ENCODE measurements around the gene TACSTD2. TPM values are rescaled to one million over a fixed set of nuclear protein-coding genes. Genes with fewer than 3 reads are reported as not detected.

The TACSTD2 gene, protein sequence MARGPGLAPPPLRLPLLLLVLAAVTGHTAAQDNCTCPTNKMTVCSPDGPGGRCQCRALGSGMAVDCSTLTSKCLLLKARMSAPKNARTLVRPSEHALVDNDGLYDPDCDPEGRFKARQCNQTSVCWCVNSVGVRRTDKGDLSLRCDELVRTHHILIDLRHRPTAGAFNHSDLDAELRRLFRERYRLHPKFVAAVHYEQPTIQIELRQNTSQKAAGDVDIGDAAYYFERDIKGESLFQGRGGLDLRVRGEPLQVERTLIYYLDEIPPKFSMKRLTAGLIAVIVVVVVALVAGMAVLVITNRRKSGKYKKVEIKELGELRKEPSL
- total RNA-seq: 0.52 and 1.5 TPM in 2 replicates

DNA sequence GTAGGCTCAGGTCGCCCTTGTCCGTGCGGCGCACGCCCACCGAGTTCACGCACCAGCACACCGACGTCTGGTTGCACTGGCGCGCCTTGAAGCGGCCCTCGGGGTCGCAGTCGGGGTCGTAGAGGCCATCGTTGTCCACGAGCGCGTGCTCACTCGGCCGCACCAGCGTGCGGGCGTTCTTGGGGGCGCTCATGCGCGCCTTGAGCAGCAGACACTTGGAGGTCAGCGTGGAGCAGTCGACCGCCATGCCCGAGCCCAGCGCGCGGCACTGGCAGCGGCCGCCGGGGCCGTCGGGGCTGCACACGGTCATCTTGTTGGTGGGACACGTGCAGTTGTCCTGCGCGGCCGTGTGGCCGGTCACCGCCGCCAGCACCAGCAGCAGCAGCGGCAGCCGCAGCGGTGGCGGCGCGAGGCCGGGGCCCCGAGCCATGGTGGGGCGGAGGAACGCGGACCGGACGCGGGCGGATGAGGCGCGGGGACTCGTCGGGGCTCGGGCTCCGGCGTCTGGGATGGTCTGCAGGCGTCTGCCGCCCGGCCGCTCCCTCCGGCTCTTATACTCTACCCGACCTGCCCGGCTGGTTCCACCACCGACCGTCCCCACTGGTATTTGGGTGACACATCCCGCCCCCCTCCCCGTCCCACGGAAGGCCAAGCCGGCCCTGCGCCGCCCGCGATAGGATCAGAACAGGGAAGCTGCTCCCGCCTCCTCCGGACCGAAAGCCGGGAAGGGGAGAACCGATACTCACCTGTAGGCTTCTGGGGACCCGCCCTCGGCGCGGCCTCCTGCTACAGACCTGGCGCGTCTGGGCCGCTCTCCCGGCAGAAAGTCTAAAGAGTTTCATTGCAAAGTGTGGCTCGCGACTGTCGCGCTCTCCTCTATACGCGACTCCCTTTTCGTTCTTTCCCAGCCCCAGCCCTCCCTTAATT lies at the start of gene TACSTD2:
Gene TACSTD2 (minus strand): TSS at position 526 of the 927 bp plus-strand sequence. CDS start 96 bp downstream, at position 430.

DNA sequence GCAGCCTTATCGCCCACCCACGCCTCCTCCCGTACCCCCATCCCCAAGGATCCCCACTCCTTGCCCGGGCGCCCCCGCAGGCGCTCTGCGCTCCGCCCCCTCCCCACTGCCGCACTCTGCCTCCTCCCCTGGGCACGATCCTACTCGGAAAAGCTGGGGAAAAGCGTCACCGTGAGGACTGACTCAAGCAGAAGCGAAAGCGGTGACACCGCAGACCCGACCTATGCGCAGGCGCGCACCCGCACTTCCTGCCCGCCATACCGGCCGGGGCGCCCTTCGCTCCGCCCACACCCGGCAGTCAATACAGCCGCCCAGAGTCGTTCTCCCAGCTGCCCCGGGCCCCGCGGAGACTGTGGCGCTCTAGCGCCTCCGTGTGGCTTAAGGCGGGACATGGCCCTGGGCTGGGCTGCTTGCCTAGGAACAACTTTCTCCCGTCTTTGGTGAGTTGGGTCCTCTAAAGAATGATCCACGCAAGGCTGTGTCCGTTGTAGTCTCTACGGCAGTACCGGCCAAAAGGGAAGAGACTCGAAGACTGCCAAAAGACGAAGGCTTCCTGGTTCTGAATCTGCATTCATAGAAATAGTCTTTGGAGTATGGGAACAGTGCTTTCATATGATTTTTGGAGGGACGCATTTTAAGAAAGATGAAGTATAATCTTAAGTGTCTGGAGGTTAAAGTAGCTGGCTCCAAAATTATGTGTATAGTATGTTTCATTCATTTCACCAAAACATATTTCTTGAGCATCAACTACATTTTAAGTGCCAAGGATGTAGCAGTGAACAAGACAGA lies 30.3 kb downstream of the TACSTD2 start, which contains the start of gene OMA1:
Gene OMA1 (minus strand): TSS at position 207 of the 789 bp plus-strand sequence. CDS start 7,432 bp downstream, outside the sequence.

Other genes with a start within 250 kb of the TACSTD2 start
- 19.9 and 34.4 TPM in 2 replicates for gene OMA1, start 30.5 kb downstream of the TACSTD2 start, total RNA-seq
- 26.1 and 29.9 TPM in 2 replicates for gene MYSM1, start 122.8 kb upstream of the TACSTD2 start, total RNA-seq
- 60.5 and 93.4 TPM in 2 replicates for gene JUN, start 206.8 kb upstream of the TACSTD2 start, total RNA-seq